ENCODE results near the gene IL16.
A peak's percentile ranks its signal among the peaks of the same experiment; 100 is the strongest.
"Not testable (repeated sequence)": the region's sequence is repeated elsewhere in the genome, so short reads cannot be mapped to it uniquely, and the experiment has no call there.

IL16 gene

DNA sequence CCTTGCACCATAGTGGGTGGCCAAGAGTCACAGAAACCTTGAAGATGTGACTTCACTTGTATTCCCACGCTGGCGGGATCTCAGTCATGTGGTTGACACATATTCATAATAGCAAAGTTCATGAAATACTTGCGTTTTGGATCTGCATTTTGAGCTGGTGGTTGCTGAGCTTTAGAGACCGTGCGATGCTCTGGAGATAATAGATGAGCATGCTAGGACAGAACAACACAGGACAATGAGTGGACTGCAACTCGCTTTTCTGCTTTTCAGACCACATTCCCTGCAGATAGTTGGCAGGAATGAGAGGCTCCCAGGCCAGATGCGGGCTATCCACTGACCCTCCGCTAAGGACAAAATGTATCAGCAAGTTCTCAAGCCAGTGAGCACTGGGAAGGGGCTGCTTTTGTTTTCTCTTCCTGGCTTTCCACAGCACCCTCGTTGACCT lies 141.1 kb downstream of the IL16 start:
- DNase-seq (ENCODE audit: low read depth): no peak

DNA sequence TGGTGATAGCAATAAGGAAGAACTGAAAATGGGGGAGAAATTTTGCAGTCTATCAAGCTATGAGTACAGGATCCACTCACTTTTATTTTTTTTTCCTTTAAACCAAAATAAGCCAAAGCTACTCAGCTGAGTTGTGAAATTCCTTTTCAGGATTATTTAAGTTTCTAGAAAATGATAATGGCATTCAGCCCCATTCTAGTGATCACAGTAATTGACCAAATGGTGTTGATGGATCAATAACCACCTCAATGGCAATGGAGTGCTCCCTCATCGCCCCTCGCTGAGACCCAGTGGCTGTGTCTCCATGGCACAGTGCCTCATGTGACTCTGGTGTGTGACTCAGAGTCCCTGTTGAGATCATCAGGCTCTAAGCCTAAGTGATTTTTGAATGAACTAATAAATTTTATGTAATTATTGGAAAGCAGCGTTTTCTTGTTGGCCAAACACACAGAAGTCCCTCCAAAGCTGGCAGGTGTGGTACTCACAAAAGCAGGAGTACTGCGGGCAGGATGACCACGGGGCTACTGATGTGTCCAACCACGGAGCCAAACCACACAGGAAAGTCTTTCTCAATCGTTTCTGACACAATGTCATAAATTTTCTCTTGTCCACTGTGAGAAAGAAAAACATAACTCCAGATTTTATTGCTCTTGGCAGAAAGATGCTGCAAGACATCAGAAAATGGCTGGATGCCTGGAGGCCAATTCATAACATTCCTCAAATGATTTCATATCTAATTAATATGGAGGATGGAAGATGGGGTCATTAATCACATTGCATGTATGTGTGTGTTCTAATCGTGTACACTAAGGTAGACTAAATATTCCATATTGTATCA lies 141.7 kb downstream of the IL16 start:
- peak; percentile 86 for DNase-seq (ENCODE audit: low read depth)

DNA sequence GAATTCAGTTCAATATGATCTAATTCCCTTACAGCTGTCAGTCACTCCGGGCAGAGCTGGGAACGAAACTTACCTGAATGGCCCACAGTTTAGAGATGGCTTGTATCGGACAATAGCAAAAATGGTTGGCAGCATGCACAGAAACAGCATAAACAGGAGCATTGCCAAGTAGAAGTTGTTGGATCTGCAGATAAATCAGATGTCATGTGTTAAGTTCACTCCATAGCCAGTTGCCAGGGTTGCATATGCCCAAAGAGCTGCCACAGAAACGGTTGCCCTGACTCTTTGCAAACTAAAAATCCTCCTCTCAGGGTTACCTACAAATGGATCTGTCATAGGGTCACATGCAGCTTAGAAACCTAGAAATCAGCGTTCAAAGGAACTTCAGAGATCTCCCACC lies 142.6 kb downstream of the IL16 start:
- no peak for DNase-seq (ENCODE audit: low read depth)

DNA sequence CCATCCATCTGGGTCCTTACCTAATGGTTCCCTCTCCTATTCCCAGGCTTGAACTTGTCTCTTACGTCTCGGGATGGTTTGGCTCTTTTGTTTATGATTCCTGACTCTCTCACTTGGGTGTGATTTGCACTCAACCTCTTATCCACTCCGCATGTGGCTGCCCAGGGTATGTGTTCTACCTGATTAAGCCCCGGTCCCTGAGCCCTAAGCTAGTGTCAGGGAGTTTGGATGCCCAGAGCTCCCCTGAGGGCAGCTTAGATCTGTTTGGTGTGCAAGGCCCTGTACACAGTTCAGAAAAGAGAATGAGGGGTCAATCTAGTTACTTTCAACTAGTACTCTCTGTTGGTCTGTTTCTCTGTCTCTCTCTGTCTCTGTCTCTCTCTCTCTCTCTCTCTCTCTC lies 143.2 kb downstream of the IL16 start:
- DNase-seq (ENCODE audit: low read depth): no peak

DNA sequence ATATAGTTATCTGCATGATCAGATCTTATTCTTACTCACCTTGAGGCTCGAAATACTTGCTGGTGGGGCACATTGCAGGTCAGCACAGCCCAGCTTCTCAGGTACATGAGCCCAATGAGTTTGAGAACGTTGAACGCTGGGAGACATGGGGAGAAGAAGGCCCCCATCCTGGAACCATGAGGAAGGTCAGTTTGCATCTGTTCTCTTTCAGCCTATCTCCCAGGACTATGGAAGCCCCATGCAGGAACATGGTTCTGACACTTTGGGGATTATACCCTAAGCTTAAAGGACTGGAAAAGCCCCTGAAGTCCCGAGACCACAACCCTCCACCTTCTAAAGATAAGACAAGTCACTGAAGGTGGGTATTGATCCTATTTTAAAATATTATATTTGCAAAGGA lies 144.7 kb downstream of the IL16 start:
- DNase-seq (ENCODE audit: low read depth): no peak

DNA sequence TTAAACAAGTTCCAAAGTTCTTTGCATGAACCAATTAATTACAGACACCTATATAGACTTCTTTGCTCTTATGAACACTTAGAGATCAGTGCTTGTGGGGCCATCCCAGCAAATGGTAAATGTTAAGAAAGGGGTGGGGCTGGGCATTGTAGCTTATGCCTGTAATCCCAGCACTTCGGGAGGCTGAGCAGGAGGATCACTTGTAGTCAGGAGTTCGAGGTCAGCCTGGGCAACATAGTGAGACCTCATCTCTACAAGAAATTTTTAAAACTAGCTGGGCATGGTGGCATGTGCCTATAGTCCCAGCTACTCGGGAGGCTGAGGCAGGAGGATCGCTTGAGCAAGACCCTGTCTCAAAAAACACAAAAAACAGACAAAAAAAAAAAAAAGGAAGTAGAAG lies 146.7 kb downstream of the IL16 start:
- DNase-seq (ENCODE audit: low read depth): no peak

DNA sequence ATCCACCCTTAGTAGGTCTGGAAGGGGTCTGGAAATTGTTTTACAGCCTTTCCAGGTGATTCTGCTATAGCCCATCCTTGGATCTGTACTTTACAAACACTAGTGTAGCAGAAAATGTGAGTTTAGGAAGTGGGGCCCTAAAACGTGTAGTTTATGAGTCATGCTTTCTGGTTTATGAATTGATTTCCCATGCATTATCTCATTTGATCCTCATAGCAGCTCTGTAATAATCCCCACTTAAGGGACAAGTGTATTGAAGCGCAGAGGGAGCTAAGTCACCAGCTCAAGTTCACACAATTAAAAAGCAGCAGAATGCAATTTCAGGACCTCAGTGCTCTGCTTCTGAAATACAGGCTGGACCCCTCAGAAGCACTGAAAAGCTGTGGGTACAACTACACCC lies 149.9 kb downstream of the IL16 start:
- no peak for DNase-seq (ENCODE audit: low read depth)

DNA sequence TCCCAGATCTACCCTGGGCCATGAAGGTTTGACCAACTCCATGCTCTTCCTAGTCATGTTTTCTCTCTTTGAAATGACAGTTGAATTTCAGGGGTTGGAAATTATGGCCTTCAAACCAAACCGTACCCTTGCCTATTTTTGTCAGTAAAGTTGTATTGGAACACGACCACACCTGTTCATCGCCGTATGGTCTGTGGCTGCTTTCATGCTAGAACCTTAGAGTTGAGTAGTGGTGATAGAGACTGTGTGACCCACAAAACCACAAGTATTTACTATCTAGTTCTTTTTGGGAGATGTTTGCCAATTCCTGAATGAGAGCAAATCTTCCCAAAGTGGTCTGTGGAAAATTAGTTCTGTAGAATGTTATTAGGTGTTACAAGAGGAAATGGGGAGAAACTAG lies 151.2 kb downstream of the IL16 start:
- no peak for DNase-seq (ENCODE audit: low read depth)

DNA sequence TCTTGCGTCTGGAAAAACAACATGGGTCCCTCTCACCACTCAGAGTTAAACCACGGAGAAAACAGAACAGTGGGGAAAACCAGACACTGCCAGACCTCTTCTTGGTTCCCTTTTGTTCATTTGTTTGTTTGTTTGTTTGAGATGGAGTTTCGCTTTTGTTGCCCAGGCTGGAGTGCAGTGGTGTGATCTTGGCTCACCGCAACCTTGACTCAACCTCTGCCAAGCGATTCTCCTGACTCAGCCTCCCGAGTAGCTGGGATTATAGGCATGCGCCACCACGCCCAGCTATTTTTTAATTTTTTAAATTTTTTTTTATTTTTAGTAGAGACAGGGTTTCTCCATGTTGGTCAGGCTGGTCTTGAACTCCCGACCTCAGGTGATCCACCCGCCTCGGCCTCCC lies 152.0 kb downstream of the IL16 start:
- DNase-seq (ENCODE audit: low read depth): not testable (repeated sequence)

DNA sequence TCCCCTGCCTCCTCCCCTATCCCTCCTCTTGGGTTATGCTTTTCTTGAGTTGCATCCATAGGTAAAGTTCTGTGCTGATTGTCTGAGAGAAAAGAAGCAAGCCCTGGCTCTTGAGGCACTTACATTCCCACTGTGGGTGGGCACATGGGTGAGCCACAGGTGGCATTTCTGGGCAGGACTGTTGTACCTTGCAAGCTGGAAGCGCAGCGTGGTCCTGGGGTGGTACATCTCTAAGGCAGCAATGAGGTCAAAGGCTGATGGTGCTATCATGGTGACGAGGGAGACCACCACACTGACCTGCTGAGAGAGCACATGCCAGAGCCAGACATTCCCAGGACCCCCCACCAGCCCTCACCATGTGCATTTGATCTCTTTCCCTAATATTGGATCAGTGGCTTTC lies 152.6 kb downstream of the IL16 start:
- no peak for DNase-seq (ENCODE audit: low read depth)

DNA sequence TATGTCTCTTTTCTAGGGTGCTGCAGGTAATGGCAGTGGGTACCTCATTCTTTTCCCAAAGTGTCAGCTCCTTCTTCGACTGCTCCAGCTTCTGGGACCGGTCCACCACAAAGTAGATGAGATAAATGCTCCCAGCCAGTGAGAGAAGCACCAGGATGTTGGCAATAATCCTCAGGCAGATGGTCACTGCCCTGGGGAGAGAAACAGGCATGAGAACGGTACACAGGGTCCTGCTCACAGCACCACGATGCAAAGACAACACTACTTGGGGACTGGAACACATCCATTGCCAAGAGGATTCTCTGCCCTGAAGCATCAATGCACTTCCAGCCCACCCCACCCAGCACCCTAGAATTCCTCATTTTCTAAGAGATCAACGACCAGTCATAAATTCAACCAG lies 155.0 kb downstream of the IL16 start:
- DNase-seq (ENCODE audit: low read depth): no peak

DNA sequence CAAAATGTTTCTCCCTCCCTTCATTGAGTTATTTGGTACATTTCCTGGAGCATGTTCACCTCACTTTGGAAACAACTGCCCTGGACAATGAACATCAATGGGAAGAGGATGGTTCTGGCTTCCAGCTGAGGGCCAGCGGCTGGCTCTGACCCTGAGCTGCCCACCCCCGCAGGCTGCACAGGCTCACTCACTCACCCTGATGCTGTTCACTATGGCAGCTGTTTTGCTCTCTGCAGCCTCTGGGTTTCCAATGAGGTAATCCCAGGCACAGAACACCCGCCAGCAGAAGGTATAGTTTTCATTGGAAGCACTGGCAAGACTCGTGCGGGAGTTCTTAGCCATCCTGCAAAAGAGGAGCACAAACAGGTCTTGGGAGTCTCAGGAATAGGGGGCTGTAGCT lies 159.6 kb downstream of the IL16 start:
- no peak for DNase-seq (ENCODE audit: low read depth)

DNA sequence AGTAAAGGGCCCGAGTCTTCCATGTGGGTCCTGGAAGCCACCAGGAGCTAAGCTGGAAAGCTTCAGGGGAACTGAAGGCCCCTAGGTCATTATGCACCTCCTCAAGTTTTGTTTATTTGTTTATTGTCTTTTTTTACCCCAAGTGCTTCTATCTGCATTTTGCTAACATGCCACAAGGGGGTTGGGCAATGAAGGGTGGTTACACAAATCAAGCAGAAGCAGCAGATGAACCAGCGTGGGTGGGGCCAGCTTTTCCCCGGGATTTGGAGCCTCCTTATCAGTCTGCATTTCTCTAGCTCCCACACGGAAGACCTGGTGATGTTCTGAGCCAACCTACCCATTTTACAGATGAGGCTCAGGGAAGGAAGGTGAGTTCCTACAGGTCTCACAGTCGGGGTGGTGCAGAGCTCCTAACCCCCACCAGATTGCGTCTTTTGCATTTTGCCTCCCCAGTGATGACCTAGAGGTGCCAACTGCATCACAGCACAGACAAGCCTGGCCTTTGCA lies 160.6 kb downstream of the IL16 start:
- DNase-seq (ENCODE audit: low read depth): no peak

DNA sequence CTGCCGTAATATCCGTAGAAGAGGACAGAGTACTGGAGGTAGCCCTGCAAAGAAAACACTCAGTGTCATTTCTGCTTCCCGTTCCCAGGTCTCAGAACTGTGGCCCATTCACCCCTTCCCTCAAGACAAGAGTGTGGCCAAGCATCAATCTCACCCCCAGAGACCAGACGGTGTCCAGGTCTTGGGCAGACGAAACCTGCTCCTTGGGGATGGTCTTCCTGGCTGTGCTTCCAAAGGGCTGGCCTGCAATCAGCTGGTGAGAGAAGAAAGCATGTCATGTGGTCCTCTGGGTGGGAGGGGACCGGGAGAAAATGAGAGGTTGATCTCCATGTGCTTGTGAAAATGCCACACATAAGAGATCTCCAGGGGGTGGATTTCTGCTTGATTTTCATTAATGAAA lies 161.6 kb downstream of the IL16 start:
- no peak for DNase-seq (ENCODE audit: low read depth)

DNA sequence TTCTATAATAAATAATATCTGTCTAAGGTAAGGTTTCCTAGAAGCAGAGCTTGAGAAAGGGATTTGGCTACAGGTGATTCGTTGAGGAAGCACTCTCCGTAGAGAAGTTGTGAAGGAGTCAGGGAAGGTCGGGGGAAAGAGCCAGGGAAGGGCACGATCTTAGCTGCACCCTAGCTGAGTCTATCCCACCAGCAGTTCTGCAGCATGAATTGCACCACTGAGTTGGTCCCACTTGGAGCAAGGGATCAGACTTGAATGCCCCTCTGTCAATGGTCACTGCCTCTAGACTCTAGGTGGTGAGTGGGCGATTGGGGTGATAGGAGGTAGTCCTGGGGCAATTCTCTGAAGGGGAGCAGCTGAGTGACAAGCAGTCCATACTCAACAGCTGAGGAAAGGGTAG lies 163.8 kb downstream of the IL16 start:
- no peak for DNase-seq (ENCODE audit: low read depth)

DNA sequence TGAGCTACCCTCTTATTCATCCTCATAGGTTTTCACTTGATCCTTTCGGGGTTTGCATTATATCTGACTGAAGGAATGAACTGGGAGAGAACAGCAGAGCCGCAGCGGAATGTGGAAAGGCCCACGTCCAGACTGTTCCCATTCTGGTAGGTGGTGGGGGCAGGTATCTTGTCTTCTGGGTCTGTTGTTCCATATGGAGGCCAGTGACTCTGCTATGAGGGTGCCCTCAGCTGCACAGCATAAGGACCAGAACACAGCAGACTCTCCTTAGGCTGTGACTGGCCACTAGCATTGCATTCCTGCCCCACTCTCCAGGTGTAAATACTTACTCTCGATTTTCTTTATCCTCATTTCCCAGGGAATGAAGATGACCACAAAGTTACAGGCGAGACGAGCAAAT lies 165.2 kb downstream of the IL16 start:
- no peak for DNase-seq (ENCODE audit: low read depth)

DNA sequence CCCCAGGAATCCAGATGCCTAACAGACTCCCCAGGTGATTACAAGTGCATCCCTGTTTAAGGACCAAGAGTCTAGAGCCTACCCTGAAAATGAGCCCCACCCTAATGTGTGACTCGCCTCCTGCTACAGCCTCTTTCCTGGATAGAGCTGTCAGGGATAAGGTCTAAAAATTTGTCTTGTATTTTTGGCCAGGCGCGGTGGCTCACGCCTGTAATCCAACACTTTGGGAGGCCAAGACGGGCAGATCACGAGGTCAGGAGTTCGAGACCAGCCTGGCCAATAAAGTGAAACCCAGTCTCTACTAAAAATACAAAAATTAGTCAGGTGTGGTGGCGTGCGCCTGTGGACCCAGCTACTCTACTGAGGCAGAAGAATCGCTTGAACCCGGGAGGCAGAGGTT lies 166.1 kb downstream of the IL16 start:
- DNase-seq (ENCODE audit: low read depth): no peak

DNA sequence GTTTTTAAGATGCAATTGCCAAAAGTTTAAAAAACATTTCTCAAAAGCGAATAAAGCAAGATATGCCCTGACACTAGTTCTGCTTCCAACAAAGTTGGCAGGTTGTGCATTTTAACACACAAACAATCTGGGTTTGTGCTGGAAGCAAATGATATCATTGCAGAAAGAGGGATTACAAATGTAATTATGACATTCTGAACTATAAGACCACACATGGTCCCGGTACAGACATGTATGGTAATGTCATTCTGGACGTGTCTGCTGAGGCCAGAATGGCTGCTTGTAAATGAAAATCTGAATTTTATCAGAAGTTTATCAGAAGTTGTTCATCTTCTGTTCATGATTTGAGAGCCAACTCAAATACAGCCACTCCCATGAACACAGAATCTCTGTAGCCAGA lies 166.6 kb downstream of the IL16 start:
- no peak for DNase-seq (ENCODE audit: low read depth)
